RWPE2 (cell line): ENCODE results near the gene BEST3.
"Not testable (repeated sequence)": the region's sequence is repeated elsewhere in the genome, so short reads cannot be mapped to it uniquely, and the experiment has no call there.

ENCODE experiments used
- ATAC-seq: fragments of 200-7000 bp; cut with Tn5 transposase; 3 replicates; pipeline ENCODE4 v1.9.1; 2021; ENCODE audit warnings: low read depth
- DNase-seq: peaks from one replicate; pipeline ENCODE4 v3.0.0-alpha.2; 2020; ENCODE audit warnings: low spot score
- H3K27ac ChIP-seq: fragments of 450-650 bp; 2 replicates; pipeline ENCODE4 v1.5.1; 2017; ENCODE audit warnings: mild to moderate bottlenecking; ENCODE audit not compliant: poor library complexity, severe bottlenecking
- H3K27me3 ChIP-seq: fragments of 250-450 bp; sonication (Bioruptor Pico); 2 replicates; pipeline ENCODE4 v1.5.1; 2021; ENCODE audit warnings: mild to moderate bottlenecking, moderate library complexity; ENCODE audit not compliant: insufficient read depth, poor library complexity, severe bottlenecking
- H3K36me3 ChIP-seq: fragments of 250-450 bp; sonication (Bioruptor Pico); 2 replicates; pipeline ENCODE4 v1.5.1; 2020; ENCODE audit warnings: low read depth, mild to moderate bottlenecking, moderate library complexity
- H3K4me1 ChIP-seq: fragments of 250-450 bp; sonication (Bioruptor Pico); 2 replicates; pipeline ENCODE4 v1.5.1; 2021; ENCODE audit warnings: mild to moderate bottlenecking, moderate library complexity; ENCODE audit not compliant: insufficient read depth, poor library complexity, severe bottlenecking
- H3K4me3 ChIP-seq: fragments of 250-450 bp; sonication (Bioruptor Pico); 2 replicates; pipeline ENCODE4 v1.5.1; 2021; ENCODE audit warnings: mild to moderate bottlenecking, moderate library complexity; ENCODE audit not compliant: severe bottlenecking
- H3K9me3 ChIP-seq: fragments of 250-450 bp; sonication (Bioruptor Pico); 2 replicates; pipeline ENCODE4 v1.5.1; 2021; ENCODE audit warnings: mild to moderate bottlenecking, moderate library complexity; ENCODE audit not compliant: severe bottlenecking
- TF ChIP-seq, protein P1 (sequence below): fragments of 450-650 bp; IDR thresholded peaks from one replicate; pipeline ENCODE4 v1.5.1; 2017; ENCODE audit warnings: mild to moderate bottlenecking, moderate library complexity; ENCODE audit not compliant: poor library complexity, severe bottlenecking

Gene BEST3

DNA sequence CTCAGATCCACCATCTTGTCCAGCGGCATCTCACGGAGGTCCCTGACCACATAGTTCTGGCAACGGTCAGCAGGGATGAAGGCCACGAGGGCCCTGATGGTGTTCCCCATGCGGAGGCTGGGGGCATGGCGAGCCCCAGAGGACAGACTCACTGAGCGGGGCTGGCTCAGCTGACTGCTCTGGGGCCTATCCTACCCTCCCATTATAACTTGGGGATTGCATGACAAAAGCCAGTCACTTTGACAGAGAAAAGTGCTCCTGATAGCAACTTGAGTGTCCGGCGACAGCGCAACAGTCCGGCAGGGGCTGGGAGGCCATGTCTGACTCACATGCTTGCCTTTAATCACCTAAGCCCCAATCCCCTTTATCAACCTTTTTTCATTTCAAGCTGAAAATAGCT, 88.4 kb downstream of the BEST3 start, which contains the start of gene LRRC10:
Gene LRRC10 (minus strand): TSS at position 179 of the 400 bp plus-strand sequence. CDS start 69 bp downstream, at position 110.
- ATAC-seq = no peak
- TF ChIP-seq, protein P1, sequence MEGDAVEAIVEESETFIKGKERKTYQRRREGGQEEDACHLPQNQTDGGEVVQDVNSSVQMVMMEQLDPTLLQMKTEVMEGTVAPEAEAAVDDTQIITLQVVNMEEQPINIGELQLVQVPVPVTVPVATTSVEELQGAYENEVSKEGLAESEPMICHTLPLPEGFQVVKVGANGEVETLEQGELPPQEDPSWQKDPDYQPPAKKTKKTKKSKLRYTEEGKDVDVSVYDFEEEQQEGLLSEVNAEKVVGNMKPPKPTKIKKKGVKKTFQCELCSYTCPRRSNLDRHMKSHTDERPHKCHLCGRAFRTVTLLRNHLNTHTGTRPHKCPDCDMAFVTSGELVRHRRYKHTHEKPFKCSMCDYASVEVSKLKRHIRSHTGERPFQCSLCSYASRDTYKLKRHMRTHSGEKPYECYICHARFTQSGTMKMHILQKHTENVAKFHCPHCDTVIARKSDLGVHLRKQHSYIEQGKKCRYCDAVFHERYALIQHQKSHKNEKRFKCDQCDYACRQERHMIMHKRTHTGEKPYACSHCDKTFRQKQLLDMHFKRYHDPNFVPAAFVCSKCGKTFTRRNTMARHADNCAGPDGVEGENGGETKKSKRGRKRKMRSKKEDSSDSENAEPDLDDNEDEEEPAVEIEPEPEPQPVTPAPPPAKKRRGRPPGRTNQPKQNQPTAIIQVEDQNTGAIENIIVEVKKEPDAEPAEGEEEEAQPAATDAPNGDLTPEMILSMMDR = no peak
- H3K27me3 ChIP-seq = no peaks in the 10 kb centered on the region
- H3K9me3 ChIP-seq = no peaks in the 10 kb centered on the region
- DNase-seq = no peak
- H3K4me3 ChIP-seq = no peak within 1 kb of the TSS
- H3K36me3 ChIP-seq = no peaks in the 10 kb centered on the region
- no peaks in the 10 kb centered on the region for H3K4me1 ChIP-seq
- no peak within 1 kb of the TSS for H3K27ac ChIP-seq

DNA sequence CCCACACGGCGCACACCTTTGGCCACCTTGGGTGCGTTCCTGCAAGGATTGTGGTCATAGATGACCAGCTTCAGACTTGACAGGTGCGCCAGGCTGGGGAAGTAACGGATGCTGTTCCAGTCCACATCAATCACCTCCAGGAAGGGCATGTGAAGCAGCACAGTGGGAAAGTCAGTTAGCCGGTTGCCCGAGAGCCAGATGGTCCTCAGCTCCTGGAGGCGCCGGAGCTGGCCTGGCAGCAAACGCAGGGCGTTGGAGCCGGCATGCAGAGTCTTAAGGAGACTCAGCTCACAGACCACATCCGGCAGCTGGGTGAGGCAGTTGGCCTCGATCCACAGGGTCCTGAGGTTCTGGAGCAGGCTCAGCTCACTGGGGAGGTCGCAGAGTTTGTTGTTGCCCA, 89.0 kb downstream of the BEST3 start:
- ATAC-seq = no peak
- Histone ChIP-seq H3K9me3 (no peaks in the 10 kb centered on the region), H3K27ac (no peak overlapping the region), H3K27me3 (no peaks in the 10 kb centered on the region), H3K4me1 (no peaks in the 10 kb centered on the region), H3K4me3 (no peak overlapping the region), H3K36me3 (no peaks in the 10 kb centered on the region)
- TF ChIP-seq, protein P1 = no peak
- DNase-seq = no peak

DNA sequence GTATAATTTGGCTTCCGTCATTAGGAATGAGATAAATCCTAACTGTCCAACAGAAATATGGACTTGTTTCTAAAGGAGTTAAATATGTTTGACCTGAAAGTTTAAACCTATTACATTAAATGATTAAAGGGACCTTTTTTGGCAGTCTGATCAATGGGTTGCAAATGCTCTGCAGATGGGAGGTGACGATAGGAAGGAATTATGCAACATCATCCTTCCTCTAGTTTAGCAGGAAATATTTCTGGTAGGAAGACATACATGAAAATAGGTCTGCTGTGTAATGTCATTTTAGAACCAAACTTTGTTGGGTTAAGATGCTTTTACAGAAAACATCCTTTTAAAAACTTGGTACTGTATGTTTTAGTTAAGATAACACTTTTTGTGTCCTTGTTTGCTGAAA, 91.0 kb downstream of the BEST3 start:
- DNase-seq (no peak), ATAC-seq (no peak)
- H3K9me3 ChIP-seq = no peaks in the 10 kb centered on the region
- H3K27ac ChIP-seq = no peak overlapping the region
- no peak overlapping the region for H3K4me3 ChIP-seq
- H3K4me1 ChIP-seq = no peaks in the 10 kb centered on the region
- peaks cover 4% of the 10 kb centered on the region; the same call in 1 of the 2 replicates for H3K36me3 ChIP-seq
- no peaks in the 10 kb centered on the region for H3K27me3 ChIP-seq
- TF ChIP-seq, protein P1 = no peak

DNA sequence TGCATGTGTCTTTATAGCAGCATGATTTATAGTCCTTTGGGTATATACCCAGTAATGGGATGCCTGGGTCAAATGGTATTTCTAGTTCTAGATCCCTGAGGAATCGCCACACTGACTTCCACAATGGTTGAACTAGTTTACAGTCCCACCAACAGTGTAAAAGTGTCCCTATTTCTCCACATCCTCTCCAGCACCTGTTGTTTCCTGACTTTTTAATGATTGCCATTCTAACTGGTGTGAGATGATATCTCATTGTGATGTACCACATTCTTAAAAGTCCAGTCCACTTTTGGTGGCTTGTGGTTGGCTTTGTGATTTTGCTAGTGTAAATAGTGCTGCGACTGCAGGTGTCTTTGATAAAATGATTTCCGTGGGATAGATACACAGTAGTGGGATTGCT, 94.8 kb downstream of the BEST3 start:
- not testable (repeated sequence) for ATAC-seq, H3K9me3 ChIP-seq

More for the DNA sequence above, 94.8 kb downstream of the BEST3 start:
- peaks cover 30% of the 10 kb centered on the region for H3K36me3 ChIP-seq
- DNase-seq, H3K27ac ChIP-seq, H3K27me3 ChIP-seq, H3K4me1 ChIP-seq, H3K4me3 ChIP-seq: not testable (repeated sequence)
